ENCODE measurements around the gene IKZF3. TPM values are rescaled to one million over a fixed set of nuclear protein-coding genes. Genes with fewer than 3 reads are reported as not detected.

The IKZF3 gene
- total and polyA plus RNA-seq, 10 of the 15 experiments (the other 5 are each of a cell fraction or from before 2014, with no cell fraction given) = 5.5 to 98.2 (median 47.6) TPM

- TF ChIP-seq ZZZ3 (IDR thresholded peaks at IDR 0.05; ENCODE audit: control insufficient read depth, insufficient read length, low read depth) = no peak
- TF ChIP-seq POLR2AphosphoS2 (IDR thresholded peaks at IDR 0.05; ENCODE audit: low read depth, low read length) = no peak
Observed at GRCh38 chr17:39724731-39725130, 139.4 kb downstream of the IKZF3 start (continued).

DNA sequence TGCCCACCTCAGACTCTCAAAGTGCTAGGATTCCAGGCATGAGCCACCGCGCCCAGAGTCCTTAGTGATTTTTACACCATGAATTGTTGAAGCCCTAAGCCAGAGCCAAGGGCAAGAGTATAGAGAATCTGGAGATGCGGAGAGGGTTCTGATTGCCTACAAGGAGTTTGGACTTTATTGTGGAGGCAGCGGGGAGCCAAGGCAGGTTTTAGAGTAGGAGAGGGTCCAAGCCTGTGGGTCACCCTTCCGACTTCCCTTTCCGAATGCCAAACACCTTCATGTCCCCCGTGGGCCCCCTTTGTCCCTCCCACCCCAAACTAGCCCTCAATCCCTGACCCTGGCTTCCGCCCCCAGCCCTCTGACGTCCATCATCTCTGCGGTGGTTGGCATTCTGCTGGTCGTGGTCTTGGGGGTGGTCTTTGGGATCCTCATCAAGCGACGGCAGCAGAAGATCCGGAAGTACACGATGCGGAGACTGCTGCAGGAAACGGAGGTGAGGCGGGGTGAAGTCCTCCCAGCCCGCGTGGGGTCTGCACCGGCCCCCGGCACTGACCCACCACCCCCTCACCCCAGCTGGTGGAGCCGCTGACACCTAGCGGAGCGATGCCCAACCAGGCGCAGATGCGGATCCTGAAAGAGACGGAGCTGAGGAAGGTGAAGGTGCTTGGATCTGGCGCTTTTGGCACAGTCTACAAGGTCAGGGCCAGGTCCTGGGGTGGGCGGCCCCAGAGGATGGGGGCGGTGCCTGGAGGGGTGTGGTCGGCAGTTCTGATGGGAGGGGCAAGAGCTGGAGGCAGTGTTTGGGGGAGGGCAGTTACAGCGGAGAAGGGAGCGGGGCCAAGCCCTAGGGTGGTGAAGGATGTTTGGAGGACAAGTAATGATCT is 140.9 kb downstream of the IKZF3 start:
- H3K27ac ChIP-seq (ENCODE audit: control insufficient read depth, insufficient read depth) = no peak overlapping the region
- H2AFZ ChIP-seq (ENCODE audit: control insufficient read depth, low read depth, low read length) = no peak overlapping the region
- intact Hi-C loops (cut with micrococcal nuclease; ENCODE audit: unreplicated experiment) = no loop called here
- ChIA-PET SMC1A (ENCODE audit: uncharacterized antibody, unreplicated experiment) (no interaction called here), POLR2A (no interaction called here), RAD21 (ENCODE audit: unreplicated experiment) (no interaction called here), CTCF (no interaction called here)
- ATAC-seq (peak; percentile 69), FAIRE-seq (no peak), DNase-seq (ENCODE audit: low read depth, low spot score) (no peak)
- no peaks in the 10 kb centered on the region for H4K20me1 ChIP-seq (ENCODE audit: control insufficient read depth, insufficient read depth)
- H3K4me3 ChIP-seq = no peak overlapping the region
- in situ Hi-C loops (cut with MboI) = no loop called here
- no peaks in the 10 kb centered on the region for H3K9me3 ChIP-seq (replicated peaks; ENCODE audit: control insufficient read depth, insufficient read depth, low read length)
- BruUV-seq (replicated peaks) = no TSS peak
- no peak for TF ChIP-seq PRDM15 (CRISPR knock-in tag; IDR thresholded peaks at IDR 0.05)
- no peaks in the 10 kb centered on the region for H3K4me1 ChIP-seq (ENCODE audit: control insufficient read depth, insufficient read depth, low read length)
- no peaks in the 10 kb centered on the region for H3K79me2 ChIP-seq (ENCODE audit: control insufficient read depth, insufficient read depth, low read length)
- 84% methylated on average over 30 of the region's 34 CpGs for WGBS (ENCODE audit: insufficient coverage, insufficient replicate concordance, low lambda C conversion rate, missing lambda C conversion rate)
- no peak overlapping the region for H3K9ac ChIP-seq (ENCODE audit: control insufficient read depth, insufficient read depth, low read length)
- no peaks in the 10 kb centered on the region for H3K27me3 ChIP-seq (replicated peaks in 1 of 2; ENCODE audit: control insufficient read depth in 2 of 2, insufficient read depth in 2 of 2, low read length in 1 of 2)
- H3K4me2 ChIP-seq (ENCODE audit: control insufficient read depth, insufficient read depth) = no peak overlapping the region
- H3K36me3 ChIP-seq (ENCODE audit: control insufficient read depth in 2 of 2, insufficient read depth in 2 of 2, low read length in 1 of 2) = 0 out of 4 replicates have a peak, but pooled peaks cover 0 to 3% of the 10 kb centered on the region in 2 experiments
